MM.1S (cell line): ENCODE results near the gene CNGA3.
"Not testable (repeated sequence)": the region's sequence is repeated elsewhere in the genome, so short reads cannot be mapped to it uniquely, and the experiment has no call there.

Experiments
- EZH2 ChIP-seq: fragments of 300-600 bp; sonication (generic); optimal IDR thresholded peaks from 2 replicates; pipeline ENCODE3; 2017; ENCODE audit warnings: low read depth, mild to moderate bottlenecking, antibody characterized with exemption, low read length, mixed read lengths
- EZH2phosphoT487 ChIP-seq: fragments of 300-600 bp; sonication (generic); IDR thresholded peaks from 2 replicates; pipeline ENCODE4 v1.6.1; 2018; ENCODE audit warnings: antibody characterized with exemption, low read length
- TF ChIP-seq, protein P1 (sequence below): fragments of 300-600 bp; sonication (generic); IDR thresholded peaks from 2 replicates; pipeline ENCODE4 v1.5.1; 2016; ENCODE audit warnings: antibody characterized with exemption, low read length, mixed read lengths

GRCh38 chr2:98435670-98436069, 89.4 kb downstream of the CNGA3 start:
- TF ChIP-seq, protein P1, sequence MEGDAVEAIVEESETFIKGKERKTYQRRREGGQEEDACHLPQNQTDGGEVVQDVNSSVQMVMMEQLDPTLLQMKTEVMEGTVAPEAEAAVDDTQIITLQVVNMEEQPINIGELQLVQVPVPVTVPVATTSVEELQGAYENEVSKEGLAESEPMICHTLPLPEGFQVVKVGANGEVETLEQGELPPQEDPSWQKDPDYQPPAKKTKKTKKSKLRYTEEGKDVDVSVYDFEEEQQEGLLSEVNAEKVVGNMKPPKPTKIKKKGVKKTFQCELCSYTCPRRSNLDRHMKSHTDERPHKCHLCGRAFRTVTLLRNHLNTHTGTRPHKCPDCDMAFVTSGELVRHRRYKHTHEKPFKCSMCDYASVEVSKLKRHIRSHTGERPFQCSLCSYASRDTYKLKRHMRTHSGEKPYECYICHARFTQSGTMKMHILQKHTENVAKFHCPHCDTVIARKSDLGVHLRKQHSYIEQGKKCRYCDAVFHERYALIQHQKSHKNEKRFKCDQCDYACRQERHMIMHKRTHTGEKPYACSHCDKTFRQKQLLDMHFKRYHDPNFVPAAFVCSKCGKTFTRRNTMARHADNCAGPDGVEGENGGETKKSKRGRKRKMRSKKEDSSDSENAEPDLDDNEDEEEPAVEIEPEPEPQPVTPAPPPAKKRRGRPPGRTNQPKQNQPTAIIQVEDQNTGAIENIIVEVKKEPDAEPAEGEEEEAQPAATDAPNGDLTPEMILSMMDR, result not testable (repeated sequence)
- not testable (repeated sequence) for TF ChIP-seq EZH2, EZH2phosphoT487
